ENCODE results near the gene NDUFS1.

GRCh38 chr2:206193671-206194357, 34.6 kb upstream of the NDUFS1 start:
- TF ChIP-seq CTCF (IDR thresholded peaks at IDR 0.05) (no peak), RAD21 (IDR thresholded peaks at IDR 0.05; ENCODE audit: low read length) (no peak), POLR2AphosphoS5 (IDR thresholded peaks at IDR 0.05; ENCODE audit: low read depth, low read length) (no peak), IRF3 (IDR thresholded peaks at IDR 0.05; ENCODE audit: low read depth, low read length) (no peak), GABPA (IDR thresholded peaks at IDR 0.05; ENCODE audit: low read depth) (no peak), TCF12 (IDR thresholded peaks at IDR 0.05) (no peak), MXI1 (IDR thresholded peaks at IDR 0.05; ENCODE audit: low read depth, low read length) (no peak), USF2 (IDR thresholded peaks at IDR 0.05; ENCODE audit: borderline replicate concordance, low read depth, low read length) (no peak), REST (IDR thresholded peaks at IDR 0.05; ENCODE audit: low read depth, low read length) (no peak), SIN3A (IDR thresholded peaks at IDR 0.05; ENCODE audit: borderline replicate concordance, low read depth, low read length) (no peak), ZBTB33 (IDR thresholded peaks at IDR 0.05; ENCODE audit: borderline replicate concordance, low read depth) (no peak), ELF1 (IDR thresholded peaks at IDR 0.05) (no peak)

Data from SK-N-SH (cell line).